A673 (cell line): ENCODE results near the gene GLYATL2.

ENCODE experiments used
- EZH2 ChIP-seq: fragments of 200-600 bp; sonication (generic); IDR thresholded peaks from 2 replicates; pipeline ENCODE4 v1.6.1; 2017; ENCODE audit warnings: borderline replicate concordance, low read depth, mild to moderate bottlenecking, mixed read lengths, antibody characterized with exemption, low read length; ENCODE audit not compliant: poor library complexity, severe bottlenecking
- TF ChIP-seq, protein P1 (sequence below): fragments of 300-800, 200-600 bp; sonication (generic); conservative IDR thresholded peaks from 2 replicates; pipeline ENCODE4 v1.5.1; 2017; ENCODE audit warnings: low read depth, mild to moderate bottlenecking, antibody characterized with exemption, low read length, moderate library complexity, mixed read lengths

DNA sequence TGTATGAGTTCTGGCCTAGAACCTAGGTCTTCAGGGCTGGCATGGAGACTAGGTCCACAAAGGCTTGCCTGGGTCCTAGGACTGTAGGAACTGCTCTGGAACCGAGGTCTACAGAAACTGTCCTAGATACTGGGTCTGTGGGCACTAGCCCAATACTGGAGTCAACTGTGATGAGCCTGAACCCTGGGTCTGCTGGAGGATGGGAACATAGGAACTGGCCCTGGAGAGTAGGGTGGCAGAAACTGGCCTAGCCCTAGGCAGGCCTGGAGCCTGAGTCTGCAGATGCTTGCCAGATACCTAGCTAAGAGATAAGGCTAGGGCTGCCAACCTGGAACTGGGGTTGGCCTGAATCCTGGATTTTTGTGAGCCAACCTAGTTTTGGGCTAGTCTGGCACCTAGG lies 19.2 kb upstream of the GLYATL2 start:
- TF ChIP-seq EZH2, result no peak
- TF ChIP-seq, protein P1, sequence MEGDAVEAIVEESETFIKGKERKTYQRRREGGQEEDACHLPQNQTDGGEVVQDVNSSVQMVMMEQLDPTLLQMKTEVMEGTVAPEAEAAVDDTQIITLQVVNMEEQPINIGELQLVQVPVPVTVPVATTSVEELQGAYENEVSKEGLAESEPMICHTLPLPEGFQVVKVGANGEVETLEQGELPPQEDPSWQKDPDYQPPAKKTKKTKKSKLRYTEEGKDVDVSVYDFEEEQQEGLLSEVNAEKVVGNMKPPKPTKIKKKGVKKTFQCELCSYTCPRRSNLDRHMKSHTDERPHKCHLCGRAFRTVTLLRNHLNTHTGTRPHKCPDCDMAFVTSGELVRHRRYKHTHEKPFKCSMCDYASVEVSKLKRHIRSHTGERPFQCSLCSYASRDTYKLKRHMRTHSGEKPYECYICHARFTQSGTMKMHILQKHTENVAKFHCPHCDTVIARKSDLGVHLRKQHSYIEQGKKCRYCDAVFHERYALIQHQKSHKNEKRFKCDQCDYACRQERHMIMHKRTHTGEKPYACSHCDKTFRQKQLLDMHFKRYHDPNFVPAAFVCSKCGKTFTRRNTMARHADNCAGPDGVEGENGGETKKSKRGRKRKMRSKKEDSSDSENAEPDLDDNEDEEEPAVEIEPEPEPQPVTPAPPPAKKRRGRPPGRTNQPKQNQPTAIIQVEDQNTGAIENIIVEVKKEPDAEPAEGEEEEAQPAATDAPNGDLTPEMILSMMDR, result no peak
